ENCODE data around the gene CD8B2.
A peak's percentile ranks its signal among the peaks of the same experiment; 100 is the strongest.
"Not testable (repeated sequence)": the region's sequence is repeated elsewhere in the genome, so short reads cannot be mapped to it uniquely, and the experiment has no call there.

CD8B2 gene

DNA sequence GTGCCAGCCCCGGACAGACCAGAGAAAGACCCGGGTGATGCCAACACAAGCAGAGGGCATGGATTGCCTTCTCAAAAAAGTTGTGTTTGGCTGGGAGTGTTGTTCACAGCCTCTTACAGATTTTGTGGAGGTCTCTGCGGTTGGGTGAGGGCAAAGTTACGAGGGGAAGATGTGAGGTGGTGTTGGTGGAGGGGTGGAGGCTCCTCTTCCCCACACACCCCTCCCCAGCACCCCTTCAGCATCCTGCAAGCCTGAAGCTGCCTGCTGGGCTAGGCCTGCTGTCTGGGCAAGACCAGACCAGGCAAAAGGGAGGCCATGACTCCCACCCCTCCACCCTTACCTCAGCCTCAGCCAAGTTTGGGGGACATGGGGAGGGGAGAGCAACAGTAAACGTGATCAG, 26.2 kb downstream of the CD8B2 start:
- DNase-seq, result not testable (repeated sequence)

DNA sequence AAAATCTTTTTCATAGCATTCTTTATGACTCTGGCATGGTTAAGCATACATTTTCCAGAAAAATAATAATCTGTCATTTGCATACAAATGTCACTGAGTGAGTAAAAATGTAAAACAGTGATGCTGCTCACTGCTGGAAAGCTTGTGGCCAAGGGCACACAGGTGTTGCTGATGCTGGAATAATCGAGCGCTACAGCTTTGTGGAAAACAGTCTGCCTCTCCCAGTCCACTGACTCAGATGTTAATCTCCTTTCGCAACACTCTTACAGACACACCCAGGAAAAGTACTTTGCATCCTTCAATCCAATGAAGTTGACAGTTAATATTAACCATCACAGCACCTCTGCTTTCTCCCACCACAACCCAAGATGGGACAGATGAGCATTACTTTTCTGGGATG, 27.7 kb downstream of the CD8B2 start:
- DNase-seq, result not testable (repeated sequence)

DNA sequence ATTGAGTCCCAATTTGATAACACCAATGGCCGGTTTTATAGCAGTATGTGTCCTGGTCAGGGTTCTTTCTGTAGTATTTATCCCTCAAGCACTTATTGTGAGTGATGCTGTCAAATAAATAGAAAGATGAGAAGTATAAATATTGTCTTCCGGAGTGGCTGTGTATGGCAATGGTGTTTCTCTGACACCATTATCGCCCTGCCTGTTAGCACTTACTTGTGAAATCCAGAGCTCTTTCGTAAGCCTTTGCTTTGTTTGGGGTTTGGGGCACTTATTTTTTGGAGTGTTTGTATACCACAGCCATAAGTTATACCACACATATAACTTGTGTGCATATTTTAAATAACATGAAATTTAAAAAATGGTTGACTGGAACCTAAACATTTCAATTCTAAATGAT, 29.3 kb downstream of the CD8B2 start:
- DNase-seq, result no peak

DNA sequence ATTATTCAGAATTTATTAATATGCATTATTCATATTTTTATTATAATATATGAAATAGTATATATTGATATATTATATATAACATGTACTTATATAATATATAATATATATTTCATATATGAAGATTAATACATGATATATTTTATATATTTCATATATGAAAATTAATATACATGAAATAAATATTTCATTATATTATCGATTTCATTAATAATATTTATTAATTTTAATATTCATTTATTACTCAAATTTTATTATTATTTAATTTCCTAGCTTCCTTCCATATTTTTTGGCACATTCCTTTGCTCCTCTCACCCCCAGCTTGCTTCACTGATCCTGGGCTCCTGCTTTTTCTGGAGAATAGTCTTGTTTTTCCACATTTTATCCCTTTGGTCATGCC, 29.7 kb downstream of the CD8B2 start:
- no peak for DNase-seq

DNA sequence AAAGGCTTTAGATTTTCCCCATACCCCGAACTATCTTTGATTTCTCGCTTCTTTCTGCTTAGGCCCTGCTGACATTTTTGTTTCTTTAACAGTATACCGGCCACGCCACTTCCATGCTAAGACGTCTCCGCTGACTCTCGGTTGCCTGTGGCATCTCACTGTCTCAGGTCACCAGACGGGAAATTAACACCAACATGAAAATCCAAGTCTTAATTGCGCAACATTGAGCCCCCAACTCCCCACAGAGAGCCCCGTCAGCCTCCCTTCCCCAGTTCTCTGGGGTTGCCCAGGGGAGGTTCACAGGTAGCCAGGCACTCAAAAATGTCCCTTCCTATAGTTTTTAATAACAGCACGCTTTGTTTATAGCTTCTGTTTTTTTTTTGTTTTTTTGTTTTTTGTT, 30.2 kb downstream of the CD8B2 start:
- no peak for DNase-seq

DNA sequence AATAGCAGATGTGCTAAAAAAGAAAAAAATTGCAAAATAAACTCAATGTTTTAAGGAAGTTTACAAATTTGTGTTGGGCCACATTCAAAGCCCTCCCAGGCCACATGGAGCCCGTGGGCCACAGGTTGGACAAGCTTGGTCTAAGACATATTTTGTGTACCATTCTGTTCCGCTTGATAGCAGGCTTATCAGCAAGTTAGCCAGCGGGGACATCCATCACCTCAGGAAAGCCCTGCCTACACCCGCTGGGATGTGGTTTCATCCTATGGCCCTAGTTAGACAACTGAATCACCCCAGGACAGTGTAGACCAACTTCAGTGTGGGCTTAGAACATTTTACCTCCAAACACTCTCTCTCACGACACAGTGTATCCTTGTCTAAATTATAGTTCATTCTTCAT, 32.6 kb downstream of the CD8B2 start:
- DNase-seq, result no peak

DNA sequence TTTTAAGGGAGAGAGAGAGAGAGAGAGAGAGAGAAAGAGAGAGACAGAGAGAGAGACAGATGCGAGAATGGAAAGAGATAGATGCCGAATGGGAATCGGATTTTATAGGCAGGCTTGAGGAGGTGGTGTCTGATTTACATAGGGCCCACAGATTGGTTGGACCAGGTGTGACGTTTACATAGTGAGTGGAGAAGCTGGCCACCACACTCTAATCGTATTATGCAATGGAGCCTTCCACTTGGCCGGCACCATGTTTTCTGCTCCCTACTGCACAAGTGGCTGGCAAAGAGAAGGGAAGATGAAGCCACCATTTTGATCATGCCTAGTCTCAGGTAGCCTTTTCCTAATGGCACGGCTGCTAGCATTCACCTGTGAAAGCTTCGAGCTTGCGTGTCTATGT, 33.9 kb downstream of the CD8B2 start:
- no peak for DNase-seq

DNA sequence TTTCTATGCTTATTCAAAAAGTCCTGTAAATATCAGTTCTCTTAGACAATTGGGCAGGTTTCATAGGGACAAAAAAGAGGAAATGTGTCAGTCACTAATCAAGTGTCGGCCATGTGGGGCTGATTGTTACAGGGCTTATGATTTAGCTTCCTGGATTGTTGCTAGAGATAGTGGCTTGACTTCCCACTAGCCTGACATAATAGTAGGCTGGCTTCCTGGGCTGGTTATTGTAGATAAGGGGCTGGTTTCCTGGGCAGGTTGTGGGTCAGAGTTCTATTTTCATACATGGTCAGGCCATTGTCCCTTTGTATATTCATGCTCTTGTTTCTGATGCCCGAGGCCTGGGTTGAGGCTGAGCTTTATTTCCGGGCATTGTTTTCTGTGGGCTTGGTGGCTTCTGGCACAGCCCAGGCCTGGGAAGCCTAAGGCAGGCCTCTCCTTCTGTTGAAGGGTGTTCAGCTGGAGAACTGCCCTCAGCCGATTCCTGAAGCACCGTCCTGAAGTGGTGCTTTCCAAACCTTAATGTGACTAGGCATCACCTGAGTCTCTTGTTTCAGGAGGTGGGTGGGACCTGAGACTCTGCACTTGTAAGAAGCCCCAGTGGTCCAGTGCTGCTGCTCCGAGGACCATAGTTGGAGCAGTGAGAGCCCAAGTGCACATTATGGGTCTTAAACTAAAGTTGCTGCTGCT, 37.0 kb downstream of the CD8B2 start:
- no peak for DNase-seq

DNA sequence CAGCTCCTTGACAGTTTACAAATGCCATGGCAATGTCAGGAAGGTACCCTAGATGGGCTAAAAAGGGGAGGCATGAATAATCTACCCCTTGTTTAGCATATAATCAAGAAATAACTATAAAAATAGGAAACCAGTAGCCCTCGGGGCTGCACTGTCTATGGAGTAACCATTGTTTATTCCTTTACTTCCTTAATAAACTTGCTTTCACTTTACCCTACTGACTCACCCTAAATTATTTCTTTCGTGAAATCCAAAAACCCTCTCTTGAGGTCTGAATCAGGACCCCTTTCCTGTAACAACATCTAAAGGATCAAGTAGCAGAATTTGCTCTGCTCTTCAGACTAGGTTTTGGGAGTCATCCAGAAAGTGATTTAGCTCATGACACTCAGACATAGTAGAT, 43.7 kb downstream of the CD8B2 start:
- DNase-seq, result no peak

DNA sequence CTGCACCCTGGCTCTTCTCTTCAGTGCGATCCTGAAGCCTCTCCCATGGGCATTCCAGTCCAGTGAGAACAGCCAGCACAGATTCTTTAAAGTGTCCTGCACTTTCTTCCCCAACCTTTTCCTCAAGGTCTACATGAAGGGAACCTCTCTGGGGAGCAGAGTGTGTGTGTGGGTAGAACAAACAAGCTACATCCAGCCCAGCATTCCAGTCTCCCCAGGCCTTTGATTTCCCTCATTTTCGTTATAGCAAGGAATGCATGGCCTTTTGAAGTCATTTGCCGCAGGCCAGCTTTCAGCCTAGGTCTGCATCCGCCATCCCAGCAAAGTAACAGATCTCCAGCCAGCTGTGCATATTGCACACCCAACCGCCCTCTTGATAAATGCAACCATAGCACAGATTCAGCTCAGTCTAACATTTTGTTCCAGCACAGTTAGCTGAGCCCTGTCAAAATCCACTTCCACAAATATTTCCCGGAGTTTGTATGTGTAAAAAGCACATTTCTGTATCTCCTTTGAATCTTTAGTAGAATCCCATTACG, 44.6 kb downstream of the CD8B2 start:
- DNase-seq, result no peak

DNA sequence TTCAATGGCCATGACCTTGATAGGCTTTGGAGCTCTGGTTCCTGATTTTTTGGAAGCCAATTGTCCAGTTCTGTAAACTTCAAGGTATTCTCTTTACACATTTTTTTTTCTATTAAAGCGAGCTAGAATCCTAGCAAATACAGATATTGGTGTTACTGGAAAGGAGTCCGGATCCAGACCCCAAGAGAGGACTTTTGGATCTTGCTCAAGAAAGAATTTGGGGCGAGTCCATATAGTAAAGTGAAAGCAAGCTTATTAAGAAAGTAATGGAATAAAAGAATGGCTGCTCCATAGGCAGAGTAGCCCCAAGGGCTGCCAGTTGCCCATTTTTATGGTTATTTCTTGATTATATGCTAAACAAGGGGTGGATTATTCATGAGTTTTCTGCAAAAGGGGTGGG, 45.1 kb downstream of the CD8B2 start:
- no peak for DNase-seq

DNA sequence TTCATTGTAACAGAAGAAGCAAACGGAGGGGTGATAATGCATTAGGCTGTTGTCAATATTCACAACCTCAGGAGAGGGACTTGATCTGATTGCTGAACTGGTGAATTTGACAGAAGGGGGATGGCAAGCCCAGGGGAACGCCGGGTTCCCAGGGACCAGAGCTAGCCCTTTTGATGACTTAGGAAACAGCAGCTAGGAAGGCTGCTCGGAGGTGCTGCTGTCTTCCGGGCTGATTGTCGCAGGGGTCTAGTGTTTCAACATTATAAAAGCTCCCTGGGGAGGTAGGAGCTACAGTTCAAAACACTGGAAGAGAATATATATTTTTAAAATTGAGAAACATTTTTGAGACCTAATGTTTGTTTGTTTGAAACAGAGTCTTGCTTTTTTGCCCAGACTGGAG, 47.3 kb downstream of the CD8B2 start:
- DNase-seq, result no peak

DNA sequence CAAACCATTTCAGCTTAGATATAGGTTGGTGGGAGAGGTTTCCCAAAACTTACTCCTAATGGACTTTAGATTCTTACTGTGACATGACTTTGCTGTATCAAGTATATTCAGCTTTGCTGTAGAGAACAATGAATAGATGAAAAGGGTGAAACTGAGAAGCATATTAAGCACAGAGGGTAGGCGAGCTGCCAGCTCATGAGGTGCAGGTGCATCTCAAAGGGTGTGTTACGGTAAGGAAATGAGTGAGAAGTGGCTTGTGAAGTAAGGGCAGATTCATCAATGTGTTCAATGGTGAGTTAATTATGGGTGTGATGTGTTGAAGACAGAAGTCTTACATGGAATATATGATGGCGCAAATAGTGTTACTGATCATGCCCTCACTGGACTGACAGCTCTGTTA, 49.3 kb downstream of the CD8B2 start:
- no peak for DNase-seq

DNA sequence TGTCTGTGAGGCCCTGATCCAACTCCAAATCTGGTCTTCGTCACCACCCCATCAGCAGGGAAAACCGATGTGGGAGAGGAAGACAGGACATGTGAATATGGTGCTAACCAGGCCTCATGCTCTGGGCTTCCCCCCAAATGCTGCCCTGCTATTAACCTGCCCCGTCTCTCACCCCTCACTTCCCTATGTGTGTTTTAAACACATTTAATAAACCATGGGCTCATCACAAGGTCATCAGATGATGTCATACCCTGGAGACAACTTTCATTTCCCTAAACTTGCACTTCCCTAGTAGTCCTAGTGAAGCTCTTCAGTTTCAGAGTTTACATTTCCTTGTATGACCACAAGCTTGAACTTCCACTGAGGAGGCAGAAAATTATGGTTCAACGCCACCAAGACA, 49.9 kb downstream of the CD8B2 start:
- no peak for DNase-seq

DNA sequence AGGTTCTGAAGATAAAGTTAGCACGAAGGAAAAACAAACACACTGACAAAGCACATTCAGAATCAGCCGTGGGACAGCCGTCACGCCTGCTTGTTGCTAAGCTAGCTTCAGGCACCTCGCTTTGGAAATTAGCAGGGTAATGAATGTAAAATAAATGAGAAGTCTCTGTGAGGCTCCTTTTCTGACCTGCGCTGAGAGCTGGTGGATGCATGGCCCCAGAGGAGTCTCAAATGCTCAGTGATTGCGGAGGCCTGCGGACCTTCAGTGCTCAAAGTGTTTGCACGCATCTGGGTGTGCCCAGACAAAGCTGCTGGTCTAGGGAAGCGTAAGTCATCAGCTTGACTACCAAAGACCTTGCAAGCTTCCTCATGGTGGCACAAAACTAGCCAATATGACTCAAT, 50.6 kb downstream of the CD8B2 start:
- no peak for DNase-seq

DNA sequence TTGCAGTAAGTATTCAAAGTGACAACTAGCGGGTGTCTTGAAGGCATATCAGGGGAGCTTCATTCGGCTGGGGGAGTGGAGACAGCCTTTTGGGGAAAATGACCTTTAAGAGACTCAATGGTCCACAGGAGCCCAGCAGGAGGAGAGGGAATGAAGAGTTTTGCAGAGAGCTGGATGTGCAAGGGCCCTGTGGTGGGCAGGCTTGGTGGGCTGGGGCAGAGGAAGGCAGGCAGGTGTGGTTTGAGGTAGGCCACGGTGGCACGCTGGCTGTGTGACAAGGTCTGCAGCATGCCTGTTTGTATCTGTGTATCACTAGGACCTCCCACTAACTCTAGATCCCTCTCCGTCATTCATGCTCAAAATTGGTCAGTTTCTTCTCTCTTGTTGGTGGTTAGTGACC, 53.7 kb downstream of the CD8B2 start:
- no peak for DNase-seq

DNA sequence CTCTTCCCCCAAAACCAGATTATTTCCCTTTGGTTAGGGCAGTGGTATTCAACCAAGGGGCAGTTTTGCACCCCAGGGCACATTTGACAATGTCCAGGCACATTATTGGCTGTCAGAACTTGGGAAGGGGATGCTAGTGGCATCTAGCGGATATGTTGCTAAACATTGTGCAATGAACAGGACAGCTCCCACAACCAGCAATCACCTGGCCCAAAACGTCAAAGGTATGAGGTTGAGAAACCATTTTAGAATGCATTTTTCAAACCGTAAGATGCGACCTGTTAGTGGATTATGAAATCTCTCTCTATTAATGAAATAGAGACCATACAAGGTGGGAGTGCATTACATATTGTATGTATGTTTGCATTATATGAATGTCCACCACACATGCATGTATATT, 54.2 kb downstream of the CD8B2 start:
- no peak for DNase-seq

DNA sequence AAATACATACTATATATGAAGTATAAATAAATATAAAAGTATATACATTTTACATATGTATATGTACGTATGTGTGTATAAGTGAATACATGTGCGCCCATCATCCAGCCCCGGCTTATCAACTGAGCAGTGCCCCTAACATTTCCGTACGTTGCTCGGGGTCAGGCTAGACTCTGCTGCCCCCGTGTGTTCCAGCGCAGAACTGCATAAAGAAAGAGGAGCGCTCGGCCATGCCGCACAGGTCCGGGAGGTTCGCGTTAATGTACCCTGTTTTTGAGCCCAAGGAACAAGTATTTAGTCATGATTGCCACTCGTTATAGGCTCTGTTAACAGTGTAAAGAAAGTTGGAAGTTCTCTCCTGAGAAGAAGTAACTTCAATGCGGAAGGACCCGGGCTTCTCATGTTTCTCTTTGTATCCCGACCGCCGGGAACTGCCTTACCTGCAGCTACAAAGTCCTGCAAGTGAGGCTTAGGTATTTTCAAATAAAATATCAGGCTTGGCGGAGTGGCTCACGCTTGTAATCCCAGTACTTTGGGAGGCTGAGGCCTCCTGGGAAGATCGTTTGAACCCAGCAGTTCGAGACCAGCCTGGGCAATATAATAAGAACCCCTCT, 55.7 kb downstream of the CD8B2 start:
- peak; percentile 39 for DNase-seq

DNA sequence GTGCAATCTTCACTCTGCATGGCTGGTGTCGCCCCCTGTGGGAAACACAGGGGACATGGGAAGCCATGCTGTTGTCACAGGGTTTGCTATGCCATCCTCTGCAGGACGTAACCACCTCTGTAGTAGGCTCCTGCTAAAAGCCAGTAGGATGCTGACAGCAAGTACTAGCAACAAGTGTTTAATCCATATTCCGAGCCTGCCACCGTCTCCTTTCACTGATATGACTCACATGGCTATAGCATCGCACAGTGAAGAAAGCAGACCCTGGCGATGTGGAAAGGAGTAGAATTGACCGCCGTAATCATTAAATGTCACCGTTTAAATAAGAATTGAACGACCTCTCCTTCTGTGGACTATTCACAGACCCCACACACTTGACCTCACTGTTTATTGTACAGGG, 57.8 kb downstream of the CD8B2 start:
- DNase-seq, result no peak

DNA sequence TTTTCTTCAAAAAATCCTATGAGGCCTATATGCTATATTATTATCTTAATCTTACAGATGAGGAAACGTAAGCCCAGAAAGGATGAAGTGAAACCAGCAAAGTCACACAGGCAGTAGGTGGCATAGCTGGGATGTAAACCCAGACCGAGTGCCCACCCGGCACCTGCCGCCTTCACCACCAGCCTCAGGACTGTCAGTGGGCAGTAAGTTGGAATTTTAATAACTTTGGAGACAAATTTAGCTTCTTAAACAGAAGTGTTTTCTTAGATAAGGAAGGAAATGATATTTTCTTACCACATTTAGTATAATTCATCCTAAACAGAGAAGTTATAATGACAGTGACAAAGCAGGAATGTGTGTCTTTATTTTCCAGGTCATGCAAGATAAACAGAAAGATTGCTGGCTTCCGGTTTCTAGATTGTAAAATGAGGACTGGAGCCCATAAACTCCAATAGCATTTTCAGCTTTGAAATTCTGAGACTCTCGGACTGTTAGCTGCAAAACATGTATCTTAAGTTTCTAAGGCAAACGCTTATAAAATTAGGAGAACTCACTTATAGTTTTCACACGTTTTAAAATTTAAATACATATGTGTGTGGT, 59.3 kb downstream of the CD8B2 start:
- DNase-seq, result no peak

DNA sequence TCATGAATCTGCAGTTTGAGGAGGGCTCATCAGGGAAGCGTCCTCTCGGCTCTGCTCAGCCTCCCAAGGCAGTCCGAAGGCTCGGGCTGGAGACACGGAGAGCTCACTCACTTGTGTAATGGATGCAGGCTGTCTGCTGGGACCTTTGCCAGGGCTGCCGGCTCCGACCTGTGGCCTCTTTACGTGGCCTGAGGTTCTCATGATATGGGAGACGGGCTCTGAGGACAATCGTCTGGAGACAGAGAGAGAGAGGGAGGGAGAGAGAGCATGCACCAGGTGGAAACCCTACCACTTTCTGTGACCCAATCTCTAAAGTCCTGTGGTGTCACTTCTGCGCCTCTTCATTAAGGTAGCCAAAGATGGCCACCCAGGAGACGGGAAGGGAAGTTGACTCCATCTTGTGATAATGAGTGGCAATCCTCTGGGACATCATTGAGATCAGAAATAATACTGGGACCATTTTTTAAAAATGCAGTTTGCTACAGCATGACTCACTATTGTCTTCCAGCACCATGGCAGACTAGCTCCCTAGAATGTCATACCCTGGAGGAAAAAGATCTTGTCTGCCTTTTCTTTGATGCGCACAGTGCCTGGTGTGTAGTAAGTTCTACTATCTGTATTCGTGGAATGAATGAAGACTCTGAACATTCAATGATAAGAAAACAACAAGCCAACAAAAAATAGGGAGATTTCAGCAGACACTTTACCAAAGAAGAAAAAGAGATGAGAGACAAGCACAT, 60.2 kb downstream of the CD8B2 start:
- no peak for DNase-seq

DNA sequence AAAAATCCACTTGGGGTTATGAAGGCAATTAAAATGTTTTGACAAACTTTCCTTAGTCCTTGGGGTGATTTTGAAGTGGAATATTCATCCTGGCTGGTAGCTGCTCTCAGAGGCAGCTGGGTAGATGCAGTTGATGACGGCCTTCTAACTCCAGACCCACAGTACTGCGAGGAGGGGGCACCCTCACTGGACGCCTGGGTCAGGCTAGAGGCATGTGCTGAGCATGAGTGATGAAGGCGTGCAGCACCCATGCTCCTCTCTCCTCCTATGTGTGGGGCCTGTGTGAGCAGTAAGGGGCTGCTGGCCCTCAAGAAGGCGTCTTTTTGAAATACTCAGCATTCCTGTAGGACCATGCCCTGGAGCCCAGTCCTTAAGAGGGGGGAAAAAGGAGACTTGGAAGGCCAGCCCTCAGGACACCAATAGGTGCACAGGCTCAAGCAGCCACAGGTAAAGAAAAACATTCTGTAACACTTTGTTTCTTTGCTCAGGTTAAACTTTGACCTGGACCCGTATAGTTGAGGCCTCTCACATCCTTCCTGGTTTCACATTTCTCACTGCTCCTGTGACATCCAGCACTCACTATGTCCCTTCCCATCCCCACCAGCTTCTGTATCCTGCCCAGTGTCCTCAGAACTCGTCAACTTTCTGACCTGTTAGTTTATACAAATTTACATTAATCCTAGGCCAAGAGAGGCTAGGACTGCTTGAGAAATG, 64.4 kb downstream of the CD8B2 start:
- no peak for DNase-seq

DNA sequence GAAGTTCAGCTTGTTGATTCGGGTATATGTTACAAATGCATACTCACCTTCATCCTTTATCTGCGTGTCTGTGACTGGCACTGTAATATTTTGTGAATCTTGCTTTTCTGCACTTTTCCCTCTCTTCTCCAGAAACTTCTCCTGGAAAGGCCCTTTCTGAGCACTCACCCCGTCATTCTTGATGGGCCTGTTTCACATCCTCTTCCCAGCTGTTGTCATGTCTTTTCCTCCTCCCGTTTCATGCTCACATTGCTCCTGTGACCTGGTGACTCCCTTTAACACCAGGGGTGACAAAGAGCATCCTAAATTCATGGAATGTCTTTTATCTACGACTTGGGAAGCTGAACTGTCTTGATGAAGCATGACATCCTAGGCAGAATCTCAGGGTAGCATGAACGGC, 65.8 kb downstream of the CD8B2 start:
- no peak for DNase-seq
